Hippocampal formation (tissue), 2 donors: Measurements from ENCODE around the gene MESD.
A peak's percentile ranks its signal among the peaks of the same experiment; 100 is the strongest.

Source experiments
- DNase-seq, 2 donors: peaks; one replicate each; lab custom pipeline; 2025; lab: John Stamatoyannopoulos, UW

MESD gene

GRCh38 chr15:80991421-80991820 lies 1.8 kb upstream of the MESD start:
- DNase-seq: peak; percentile 34 to 68

GRCh38 chr15:80990955-80991354 lies 1.3 kb upstream of the MESD start:
- DNase-seq: no peak

- no peak for DNase-seq
These were observed 520 bp downstream of the MESD start for GRCh38 chr15:80989081-80989517.

- DNase-seq: no peak
These were observed 1.3 kb downstream of the MESD start for GRCh38 chr15:80988148-80988796.

- DNase-seq: no peak
These were observed 3.1 kb downstream of the MESD start for GRCh38 chr15:80986487-80986886.

- DNase-seq: no peak
These were observed 3.6 kb downstream of the MESD start for GRCh38 chr15:80985981-80986380.

GRCh38 chr15:80984856-80985255 lies 4.8 kb downstream of the MESD start:
- DNase-seq: no peak

GRCh38 chr15:80982839-80983238 lies 6.8 kb downstream of the MESD start:
- no peak for DNase-seq

- no peak for DNase-seq
These were observed 7.4 kb downstream of the MESD start for GRCh38 chr15:80982205-80982604.

- no peak for DNase-seq
These were observed 9.9 kb downstream of the MESD start for GRCh38 chr15:80979538-80980200.

GRCh38 chr15:80978685-80979329 lies 10.8 kb downstream of the MESD start:
- DNase-seq: no peak

GRCh38 chr15:80977627-80978036 lies 12.0 kb downstream of the MESD start:
- peak; percentile 49 to 57 for DNase-seq

GRCh38 chr15:80976851-80977250 lies 12.8 kb downstream of the MESD start:
- DNase-seq: no peak

GRCh38 chr15:80974914-80975313 lies 14.7 kb downstream of the MESD start:
- no peak for DNase-seq

GRCh38 chr15:80972276-80972675 lies 17.3 kb downstream of the MESD start:
- no peak for DNase-seq

- DNase-seq: no peak
These were observed 18.5 kb downstream of the MESD start for GRCh38 chr15:80971143-80971542.

- DNase-seq: no peak
These were observed 19.0 kb downstream of the MESD start for GRCh38 chr15:80970658-80971057.

GRCh38 chr15:80970018-80970657 lies 19.5 kb downstream of the MESD start:
- peak; percentile 28 to 78 for DNase-seq

GRCh38 chr15:80969316-80969715 lies 20.3 kb downstream of the MESD start:
- no peak for DNase-seq

GRCh38 chr15:80967991-80968510 lies 21.6 kb downstream of the MESD start:
- no peak for DNase-seq

- DNase-seq: no peak
These were observed 22.2 kb downstream of the MESD start for GRCh38 chr15:80967451-80967850.

- no peak for DNase-seq
These were observed 23.0 kb downstream of the MESD start for GRCh38 chr15:80966431-80967197.
